Raji (cell line): ENCODE data around the gene MVB12B.

Experiments used
- POLR2A ChIP-seq: IDR thresholded peaks from 2 replicates; pipeline ENCODE4 v1.6.1; 2011; ENCODE audit warnings: low read depth, low read length, control low read depth; ENCODE audit not compliant: insufficient read depth

The MVB12B gene, protein sequence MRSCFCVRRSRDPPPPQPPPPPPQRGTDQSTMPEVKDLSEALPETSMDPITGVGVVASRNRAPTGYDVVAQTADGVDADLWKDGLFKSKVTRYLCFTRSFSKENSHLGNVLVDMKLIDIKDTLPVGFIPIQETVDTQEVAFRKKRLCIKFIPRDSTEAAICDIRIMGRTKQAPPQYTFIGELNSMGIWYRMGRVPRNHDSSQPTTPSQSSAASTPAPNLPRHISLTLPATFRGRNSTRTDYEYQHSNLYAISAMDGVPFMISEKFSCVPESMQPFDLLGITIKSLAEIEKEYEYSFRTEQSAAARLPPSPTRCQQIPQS

DNA sequence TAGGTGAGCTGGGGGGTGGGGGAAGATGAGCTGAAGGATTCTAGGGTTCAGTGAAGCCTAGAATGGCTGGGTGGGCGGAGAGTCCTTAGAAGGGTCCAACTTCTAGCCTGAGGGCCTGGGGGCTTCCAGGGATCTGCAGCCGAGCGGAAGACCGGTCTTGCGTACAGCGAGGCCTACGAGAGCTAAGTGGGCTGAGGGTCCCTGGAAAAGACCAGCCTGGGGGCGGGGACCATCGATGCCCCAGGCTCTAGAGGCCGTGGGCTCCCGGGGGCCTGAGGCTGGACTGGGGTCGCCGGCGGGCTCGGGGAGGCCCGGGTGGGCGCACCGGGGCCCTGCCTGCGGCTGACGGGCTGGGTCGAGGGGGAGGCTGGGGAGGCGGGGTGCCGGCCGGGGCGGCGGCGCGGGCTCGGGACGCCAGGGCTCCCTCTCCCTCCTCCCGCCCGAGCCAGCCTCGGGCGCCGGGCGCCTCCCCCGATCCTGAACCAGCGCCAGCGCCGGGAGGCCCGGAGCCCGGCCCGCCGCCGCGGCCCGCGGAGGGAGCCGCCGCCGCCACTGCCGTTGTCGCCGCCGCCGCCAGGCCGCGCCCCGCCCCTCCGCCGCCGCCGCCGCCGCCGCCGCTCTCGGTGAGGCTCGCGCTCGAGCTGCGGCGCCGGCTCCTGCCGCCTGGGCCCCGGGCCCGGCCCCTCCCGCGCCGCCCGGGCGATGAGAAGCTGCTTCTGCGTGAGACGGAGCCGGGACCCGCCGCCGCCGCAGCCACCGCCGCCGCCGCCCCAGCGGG is at the start of gene MVB12B:
Gene MVB12B, plus strand, starts transcription at position 602 of the 778 bp plus-strand sequence. Its CDS starts 101 bp downstream, at position 703.
- no peak for TF ChIP-seq POLR2A

DNA sequence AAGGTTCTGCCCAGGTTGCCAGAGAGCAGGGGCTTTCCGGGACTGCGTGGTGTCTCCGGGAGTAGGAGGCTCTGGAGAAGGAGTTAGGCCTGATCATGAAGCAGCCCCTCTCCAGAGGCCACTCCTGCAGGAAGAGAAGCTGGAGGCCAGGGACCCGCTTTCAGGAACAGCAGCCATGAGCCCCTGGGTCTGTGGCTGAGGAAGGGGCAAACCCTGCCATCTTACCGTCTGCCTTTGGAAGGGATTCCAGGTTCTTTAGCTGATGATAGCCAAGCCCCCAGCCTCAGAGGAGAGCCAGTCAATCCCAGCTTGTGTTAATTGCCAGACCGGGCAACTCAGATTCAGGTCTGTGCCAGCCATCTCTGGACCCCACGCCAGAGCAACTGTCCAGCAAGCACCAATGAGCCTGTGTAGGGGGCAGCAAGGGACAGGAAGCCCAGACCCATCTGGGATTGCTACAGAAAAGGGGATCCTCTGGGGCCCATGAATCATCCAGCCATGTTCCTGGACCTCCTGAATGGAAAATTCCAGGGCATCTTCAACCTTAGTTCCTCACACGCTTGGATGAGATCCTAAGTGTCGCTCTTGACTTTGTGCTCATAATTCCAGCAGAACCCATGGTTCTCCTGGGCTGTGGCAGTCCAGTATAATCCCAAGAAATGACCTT is 42.7 kb upstream of the MVB12B start:
- TF ChIP-seq POLR2A: no peak

DNA sequence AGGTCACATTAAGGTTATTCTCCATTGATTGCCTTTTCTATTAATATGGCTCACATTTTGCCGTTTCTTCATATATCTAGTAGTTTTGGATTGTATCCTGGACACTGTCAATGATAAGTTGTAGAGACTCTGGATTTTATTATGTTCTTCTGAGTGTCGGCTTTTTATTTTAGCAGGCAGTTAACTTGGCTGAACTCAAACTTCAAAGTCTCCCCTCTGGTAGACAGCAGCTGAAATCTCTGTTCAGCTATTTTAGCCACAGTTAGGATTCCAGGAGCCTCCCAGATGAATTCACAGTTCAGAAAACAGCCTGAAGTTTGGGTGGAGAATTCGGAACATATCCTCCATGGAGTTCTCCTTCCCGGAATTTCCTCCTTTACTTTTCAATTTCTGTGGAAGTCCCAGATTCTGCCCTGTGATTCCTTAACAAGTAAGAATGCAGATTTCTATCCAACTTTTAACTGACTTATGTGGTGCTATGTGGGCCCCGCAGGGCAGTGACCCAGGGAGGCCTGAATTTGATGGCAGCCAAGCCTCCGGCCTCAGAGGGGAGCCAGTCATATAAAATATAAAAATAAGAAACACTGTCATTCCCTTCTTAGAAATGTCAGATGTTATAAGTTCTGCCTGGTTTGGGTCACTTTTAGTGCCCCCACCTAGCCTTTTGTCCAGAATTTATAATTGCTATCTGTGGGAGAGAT is 39.3 kb upstream of the MVB12B start:
- no peak for TF ChIP-seq POLR2A

DNA sequence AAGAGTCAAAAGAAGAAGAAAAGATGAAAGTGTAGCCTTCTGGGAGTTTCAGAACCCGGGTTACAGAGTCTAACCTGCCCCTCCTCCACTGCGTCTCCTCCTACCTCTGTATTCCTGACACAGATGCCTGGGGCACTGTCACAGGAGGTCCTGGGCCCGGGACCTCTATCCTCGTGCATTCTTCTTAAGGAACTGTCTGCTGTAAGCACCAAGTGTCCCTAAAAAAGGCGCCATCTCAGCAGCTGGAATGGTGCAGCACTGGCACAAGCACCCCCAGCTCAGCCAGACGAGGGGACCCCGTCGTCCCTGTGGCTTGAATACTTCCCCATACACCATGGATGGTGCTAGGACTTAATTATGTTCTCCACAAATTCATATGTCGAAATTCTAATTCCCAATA is 35.8 kb upstream of the MVB12B start:
- no peak for TF ChIP-seq POLR2A

DNA sequence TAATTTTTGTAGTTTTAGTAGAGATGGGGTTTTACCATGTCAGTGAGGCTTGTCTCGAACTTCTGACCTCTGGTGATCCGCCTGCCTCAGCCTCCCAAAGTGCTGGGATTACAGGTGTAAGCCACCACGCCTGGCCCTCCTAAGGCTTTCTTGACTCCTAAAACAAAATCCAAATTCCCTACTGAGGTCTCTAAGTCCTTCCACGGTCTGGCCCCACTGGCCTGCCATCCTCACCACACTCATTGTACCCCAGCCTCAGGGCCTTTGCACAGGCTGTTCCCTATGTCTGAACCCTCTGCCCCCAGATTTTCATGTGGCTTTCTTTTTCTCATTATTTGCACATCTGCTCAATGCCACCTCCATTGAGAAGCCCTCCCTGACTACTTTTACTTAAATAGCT is 34.7 kb upstream of the MVB12B start:
- no peak for TF ChIP-seq POLR2A

DNA sequence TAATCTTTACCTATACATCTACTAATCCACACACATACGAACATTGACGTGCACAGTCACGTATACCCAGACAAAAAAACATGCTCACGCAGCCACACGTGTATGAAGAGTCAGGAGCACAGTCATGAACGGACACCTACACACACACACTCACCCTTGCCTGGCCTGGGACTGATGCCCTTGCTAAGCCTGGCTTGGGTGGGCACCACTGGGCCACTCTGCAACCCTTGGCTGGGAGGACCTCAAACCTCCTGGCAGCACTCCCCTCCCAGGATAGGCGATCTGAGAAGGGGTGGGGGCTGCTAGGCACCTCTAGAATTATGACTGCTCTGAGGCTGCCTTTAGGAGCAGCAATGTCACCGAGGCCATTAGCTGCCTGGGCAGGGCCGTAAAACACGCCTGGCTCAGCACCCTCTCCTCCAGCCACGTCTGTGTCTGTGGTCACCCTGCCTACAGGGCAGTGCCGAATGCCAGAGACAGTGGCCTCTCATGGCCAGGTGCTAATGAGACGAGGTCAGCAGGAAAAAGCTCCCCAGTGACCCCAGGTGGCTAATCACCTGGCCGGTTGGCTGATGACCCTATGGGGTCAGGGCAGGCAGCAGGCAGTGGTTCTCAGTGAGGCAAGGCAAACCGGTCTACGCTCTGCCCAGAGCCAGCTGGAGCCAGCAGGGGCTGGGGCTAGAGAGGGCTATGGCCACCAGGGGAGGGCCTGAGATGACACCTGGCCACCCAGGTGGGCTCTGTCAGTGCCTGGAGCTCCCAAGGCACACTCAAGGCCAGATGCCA is 33.7 kb upstream of the MVB12B start:
- TF ChIP-seq POLR2A: no peak

DNA sequence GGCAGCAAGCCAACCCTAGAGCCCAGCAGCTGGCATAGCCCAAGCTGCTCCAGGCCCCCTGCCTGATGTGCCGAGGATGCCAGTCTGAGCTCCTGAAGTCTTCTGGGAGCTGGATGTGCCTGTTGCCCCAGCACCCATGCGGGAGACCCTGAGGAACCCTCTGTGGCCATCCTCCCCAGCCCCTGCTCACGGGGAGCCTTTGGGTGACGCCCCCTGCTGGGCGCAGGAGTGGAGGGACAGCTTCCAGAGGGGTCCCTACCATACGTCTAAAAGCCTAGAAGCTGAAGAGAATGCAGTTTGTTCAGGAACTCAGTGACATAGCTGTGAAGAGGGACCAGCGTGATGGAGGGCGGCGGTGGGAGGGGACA is 33.1 kb upstream of the MVB12B start:
- no peak for TF ChIP-seq POLR2A

DNA sequence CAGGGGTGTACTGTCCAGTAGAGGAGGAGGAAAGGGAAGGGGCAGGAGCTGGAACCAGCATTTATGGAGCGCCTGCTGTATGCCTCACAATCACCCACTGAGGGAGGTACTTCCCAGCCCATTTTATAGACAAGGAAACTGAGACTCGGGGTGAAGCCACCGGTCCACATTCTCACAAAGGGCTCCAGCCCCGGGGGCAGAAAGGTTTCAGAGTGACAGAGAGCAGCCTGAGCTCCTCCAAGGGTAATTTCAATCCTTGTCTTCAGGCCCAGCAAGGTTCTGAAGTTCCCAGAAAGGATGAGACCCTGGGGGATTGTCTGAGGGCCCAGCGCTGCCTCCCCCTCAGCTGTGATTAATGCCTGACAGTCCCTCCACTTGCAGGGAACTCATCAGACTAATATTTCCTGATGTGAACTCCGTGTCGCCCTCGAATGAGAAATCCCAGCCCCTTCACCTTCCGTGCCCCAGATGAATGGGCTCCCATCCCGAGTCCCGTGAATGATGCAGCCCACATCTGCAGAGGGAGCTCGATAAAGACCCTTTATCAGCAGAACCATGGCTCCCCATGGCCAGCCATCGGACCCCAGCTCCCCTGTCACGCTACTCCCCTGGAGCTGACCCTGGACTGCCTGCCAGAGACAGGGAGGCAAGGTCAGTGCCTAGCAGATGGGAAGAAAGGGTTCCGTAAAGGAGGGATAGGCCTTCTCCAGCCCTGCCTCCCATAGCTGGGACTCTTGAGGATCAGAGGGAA is 32.1 kb upstream of the MVB12B start:
- TF ChIP-seq POLR2A: no peak

DNA sequence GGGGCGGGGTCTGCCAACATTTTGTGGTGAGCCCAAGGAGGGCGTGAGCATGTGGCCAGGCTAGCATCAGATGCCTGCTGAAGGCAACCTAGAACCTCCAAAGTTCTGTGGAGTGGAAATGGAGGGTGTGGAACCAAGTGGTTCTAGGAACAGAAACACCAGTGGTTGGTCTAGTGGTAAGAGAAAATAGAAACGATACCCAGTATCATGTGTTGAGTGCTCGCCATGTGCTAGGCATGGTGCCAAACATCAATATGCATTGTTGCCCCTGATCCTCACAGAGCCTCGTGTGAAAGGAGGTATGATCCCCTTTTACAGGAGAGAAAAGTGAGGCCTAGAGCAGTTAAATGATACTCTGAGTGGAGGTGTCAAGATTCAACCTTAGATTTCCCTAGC is 31.5 kb upstream of the MVB12B start:
- no peak for TF ChIP-seq POLR2A

DNA sequence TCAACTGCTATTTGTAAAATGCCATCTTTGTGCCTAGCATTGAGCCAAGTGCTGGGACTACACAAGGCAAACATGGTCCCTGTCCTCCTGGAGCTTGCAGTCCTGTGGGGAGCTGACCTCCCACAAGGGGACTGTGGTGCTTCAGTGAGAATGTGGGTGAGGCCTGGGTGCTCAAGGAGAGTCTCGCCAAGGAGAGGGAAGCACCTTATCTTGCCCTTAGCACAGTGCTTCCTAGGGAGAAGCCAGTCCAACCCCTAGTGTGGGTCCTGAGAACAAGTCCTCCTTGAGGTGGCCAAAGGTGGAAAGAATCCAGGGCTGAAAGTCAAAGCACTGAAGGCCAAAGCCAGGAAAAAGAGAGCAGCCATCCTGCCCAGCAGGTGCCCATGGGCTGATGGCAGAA is 31.1 kb upstream of the MVB12B start:
- TF ChIP-seq POLR2A: no peak

DNA sequence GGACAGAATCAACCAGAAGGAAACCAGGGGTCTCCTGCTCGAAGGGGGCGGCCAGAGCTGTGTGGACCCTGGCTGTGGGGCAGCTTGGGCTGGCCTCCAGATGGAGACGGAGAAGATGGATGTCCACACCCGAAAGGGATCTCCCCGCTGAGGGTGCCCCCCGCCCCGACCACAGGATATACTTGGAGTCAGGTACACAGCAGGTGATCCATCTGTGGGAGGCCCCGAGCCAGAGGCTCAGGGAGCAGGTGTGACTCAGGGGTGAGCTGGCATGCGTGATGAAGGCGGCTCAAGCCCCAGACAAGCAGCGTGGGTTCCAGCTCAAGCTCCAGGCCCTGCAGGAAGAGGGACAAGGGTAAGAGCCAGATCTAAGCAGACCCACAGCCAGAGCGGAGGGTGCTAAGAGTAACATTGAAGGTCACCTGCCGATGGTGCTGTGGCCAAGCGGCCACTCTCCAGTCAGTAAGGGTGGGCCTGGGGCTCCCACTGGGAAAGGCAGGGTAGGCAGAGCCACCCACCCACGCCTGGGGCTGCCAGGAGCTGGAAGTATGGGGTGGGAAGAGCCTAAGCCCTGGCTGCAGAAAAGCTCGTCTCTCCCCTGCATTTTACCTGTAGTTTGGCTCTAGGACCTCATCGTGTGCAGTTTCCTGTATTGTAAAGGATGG is 30.6 kb upstream of the MVB12B start:
- TF ChIP-seq POLR2A: no peak

DNA sequence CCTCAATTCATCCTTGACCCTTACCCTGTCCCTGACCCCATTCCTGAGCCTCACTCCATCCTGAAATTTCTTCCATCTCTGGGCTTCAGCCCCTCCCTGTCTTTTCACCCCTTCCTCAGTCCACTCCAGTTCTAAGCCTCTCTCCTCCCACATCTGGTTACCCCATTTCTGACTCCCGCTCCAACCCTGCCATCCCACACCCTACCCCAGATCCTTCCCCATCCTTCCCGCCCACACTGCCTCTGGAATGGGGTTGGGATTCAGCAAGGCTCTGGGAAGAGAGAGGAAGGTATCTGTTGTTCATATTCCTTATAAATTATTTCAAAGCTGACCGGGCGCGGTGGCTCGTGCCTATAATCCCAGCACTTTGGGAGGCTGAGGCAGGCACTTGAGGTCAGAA is 29.9 kb upstream of the MVB12B start:
- no peak for TF ChIP-seq POLR2A

DNA sequence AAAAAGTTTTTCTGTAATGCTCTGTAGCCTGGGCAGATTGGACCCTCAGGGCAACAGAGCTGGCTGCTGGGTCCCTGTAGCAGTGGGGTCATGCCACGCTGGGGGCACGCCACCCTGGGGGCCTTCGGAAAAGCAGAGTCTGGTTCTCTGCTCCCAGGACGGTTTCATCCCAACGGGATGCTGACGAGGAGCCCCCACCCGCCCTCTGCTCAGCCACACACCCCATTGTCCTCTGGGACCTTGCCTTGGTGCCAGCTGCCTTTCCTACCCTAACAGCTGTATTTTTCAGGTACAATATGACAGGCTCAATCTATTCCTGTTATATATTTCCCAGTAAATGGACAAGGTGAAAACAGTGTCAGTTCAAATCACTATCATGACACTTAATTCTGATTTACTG is 29.0 kb upstream of the MVB12B start:
- no peak for TF ChIP-seq POLR2A
